ENCODE data around the gene MSN.
"Not testable (repeated sequence)": the region's sequence is repeated elsewhere in the genome, so short reads cannot be mapped to it uniquely, and the experiment has no call there.

MSN gene

DNA sequence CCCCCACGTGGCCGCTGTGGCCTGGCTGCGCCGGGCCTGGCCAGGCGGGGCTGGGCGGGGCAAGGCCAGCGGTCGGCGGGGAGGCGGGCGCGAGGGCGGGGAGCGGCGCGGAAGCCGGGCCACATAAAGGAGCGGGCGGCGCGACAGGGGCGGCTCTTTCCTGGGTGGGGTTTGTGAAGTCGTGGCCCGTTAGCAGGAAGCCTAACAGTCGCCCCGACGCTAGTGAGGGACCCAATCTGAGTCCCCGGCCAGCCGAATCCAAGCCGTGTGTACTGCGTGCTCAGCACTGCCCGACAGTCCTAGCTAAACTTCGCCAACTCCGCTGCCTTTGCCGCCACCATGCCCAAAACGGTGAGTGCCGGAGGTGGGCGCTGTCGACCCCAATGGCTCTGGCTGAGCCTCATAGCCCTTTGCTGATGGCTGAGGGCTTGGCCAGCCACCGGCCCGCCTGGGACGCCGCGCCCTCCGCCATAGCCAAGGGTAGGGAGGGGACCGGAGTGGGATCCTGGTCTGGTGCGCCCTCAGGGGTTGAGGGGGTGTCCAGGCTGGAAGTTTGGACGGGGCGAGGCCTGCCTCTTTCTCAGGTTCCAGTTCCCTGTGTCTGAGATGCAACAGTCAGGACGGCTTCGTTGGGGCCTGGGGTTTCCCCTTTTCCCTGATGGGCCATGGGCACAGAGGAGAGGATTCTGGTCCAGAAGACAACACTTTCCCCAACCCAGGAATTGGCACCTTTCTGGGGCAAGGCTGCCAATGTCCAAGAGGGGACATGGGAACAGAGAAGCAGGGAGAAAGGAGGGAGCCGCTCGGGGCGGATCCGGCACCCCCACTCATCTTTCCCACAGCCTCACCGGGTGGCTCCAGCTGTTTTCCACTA, at the start of gene MSN:
MSN (plus strand) TSS at position 152 of the 874 bp plus-strand sequence; CDS start at position 340, 188 bp downstream.
- peak; percentile 60 to 63 for DNase-seq (ENCODE audit: low read depth in 1 of 2, low spot score in 1 of 2)

DNA sequence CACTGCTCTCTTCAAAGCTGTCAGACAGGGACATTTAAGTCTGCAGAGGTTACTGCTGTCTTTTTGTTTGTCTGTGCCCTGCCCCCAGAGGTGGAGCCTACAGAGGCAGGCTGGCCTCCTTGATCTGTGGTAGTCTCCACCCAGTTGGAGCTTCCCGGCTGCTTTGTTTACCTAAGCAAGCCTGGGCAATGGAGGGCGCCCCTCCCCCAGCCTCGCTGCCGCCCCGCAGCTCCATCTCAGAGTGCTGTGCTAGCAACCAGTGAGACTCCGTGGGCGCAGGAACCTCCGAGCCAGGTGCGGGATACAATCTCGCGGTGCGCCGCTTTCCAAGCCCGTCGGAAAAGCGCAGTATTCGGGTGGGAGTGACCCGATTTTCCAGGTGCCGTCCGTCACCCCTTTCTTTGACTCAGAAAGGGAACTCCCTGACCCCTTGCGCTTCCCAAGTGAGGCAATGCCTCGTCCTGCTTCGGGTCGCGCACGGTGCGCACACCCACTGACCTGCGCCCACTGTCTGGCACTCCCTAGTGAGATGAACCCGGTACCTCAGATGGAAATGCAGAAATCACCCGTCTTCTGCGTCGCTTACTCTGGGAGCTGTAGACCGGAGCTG, 47.3 kb upstream of the MSN start:
- not testable (repeated sequence) for DNase-seq (ENCODE audit: low read depth in 1 of 2, low spot score in 1 of 2)

DNA sequence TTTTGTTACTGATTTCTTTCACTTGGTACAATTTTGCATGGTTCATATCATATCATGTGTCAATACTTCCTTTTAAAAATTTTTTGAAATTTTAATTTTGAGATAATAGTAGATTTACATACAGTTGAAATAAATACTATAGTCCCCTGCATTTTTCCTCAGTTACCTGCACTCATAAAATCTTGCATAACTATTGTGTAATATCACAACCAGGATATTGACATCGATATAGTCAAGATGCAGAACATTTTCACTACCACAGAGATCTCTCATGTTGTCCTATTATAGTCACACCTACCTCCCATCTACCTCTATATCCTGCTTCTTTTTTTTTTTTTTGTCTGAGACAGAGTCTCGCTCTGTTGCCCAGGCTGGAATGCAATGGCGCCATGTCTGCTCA, 36.7 kb upstream of the MSN start:
- no peak for DNase-seq (ENCODE audit: low read depth in 1 of 2, low spot score in 1 of 2)

GRCh38 chrX:65633826-65634225, 33.6 kb upstream of the MSN start:
- DNase-seq (ENCODE audit: low read depth in 1 of 2, low spot score in 1 of 2): no peak

DNA sequence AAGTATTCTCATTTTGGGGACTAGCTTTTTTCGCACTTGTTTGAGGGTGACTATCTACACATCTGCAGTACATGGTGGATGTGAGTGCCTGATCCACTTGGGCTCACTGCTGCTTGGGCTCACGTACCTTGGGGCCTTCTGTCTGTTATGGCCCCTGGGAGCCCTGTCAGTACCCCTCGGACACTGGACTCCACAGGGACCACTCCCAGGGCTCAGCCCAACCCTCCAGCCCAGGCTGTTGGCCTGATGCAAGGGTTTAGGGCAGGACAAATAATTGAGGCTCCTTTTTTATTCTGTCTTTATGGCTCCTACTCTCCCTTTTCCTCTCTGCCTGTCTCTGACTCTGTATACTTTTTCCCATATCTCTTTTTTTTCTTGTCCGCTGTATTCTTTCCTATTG, 32.7 kb upstream of the MSN start:
- no peak for DNase-seq (ENCODE audit: low read depth in 1 of 2, low spot score in 1 of 2)

GRCh38 chrX:65635378-65635777, 32.1 kb upstream of the MSN start:
- no peak for DNase-seq (ENCODE audit: low read depth in 1 of 2, low spot score in 1 of 2)

DNA sequence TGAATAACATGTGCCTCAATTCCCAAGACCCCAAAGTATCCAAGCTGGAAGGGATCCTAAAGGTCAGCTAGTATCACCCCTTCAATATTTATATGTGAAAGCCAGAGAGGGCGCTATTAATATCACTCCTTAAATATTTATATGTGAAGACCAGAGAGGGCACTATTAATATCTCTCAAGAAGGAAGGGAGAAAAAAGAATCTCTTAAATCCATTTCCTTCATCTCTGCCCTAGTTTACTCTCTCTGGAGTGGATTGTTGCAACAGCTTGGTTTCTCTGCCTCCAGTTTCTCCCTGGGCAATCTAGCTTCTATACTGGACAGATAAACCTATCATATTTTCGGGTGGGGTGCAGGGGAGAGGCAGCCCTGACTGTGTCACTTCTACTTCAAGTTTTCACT, 31.6 kb upstream of the MSN start:
- no peak for DNase-seq (ENCODE audit: low read depth in 1 of 2, low spot score in 1 of 2)

GRCh38 chrX:65636261-65636660, 31.2 kb upstream of the MSN start:
- not testable (repeated sequence) for DNase-seq (ENCODE audit: low read depth in 1 of 2, low spot score in 1 of 2)

DNA sequence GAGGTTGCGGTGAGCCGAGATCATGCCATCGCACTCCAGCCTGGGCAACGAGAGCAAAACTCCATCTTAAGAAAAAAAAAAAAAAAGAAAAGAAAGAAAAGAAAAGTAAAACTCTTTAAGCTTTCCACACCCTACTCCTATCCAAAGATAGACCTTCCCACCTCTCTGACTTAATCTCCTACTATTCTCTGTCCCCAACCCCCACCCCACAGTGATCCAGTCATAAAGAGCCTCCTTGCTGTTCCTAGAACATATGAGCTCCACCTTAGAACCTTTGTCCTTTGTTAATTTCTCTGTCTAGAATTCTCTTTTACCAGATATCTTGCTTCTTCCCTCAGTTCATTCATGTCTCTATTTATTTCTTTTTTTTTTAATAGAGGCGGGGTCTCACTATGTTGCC, 30.1 kb upstream of the MSN start:
- no peak for DNase-seq (ENCODE audit: low read depth in 1 of 2, low spot score in 1 of 2)

GRCh38 chrX:65642914-65643491, 24.5 kb upstream of the MSN start:
- DNase-seq (ENCODE audit: low read depth in 1 of 2, low spot score in 1 of 2): no peak

DNA sequence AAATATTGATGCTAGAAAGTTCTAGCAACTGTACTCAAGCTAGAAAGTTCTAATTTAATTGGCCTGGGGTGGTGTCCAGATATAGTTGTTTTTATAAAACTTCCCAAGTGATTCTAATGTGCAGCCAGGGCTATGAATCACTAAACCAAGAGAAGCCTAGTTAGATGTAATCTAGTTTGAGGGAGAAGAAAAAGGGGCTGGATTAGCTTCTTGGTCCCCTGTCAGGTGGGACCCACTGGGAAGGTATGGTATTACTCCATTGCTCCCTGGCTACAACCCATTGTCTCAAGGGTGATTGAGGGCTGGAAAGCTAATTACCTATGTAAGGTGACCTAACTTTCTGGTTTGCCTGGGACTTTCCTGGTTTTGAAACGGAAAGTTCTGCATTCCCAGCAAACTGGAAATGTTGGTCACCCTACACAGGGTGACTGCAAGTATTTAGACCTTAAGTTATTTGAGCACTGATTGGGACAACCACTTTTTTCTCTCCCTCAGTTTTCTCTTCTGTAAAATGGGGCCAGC, 23.9 kb upstream of the MSN start:
- DNase-seq (ENCODE audit: low read depth in 1 of 2, low spot score in 1 of 2): no peak

DNA sequence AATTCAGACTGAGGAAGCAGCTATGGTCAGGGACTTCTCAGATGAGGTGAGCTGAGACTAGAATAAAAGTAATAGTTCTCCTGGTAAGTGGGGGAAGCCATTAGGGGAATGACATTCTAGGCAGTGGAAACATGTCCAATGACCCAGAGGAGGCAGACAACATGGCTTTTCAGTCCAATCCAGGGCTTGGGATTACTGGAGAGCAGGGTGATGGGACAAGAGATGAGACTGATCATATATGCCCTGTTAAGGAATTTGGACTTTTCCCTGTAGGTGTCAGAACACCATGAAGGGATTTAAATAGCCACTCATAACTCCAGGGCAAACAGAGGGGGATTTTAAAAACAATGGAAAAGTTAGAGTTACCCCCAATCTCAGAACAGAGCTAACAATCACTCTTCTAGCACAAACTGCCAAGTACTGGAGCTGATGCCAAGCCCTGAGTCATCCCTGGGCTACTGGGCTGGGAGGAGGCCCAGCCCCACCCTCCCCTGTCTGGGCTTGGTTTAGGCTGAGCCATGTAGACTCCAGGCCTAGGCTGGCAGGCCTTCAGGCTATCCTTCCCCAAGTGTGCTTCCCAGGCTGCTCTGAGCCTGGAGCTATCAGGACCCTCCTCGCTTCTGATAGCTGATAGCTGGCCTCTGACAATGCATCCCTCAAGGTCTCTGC, 22.7 kb upstream of the MSN start:
- no peak for DNase-seq (ENCODE audit: low read depth in 1 of 2, low spot score in 1 of 2)

GRCh38 chrX:65647801-65648200, 19.7 kb upstream of the MSN start:
- DNase-seq (ENCODE audit: low read depth in 1 of 2, low spot score in 1 of 2): no peak

GRCh38 chrX:65652098-65652497, 15.4 kb upstream of the MSN start:
- DNase-seq (ENCODE audit: low read depth in 1 of 2, low spot score in 1 of 2): no peak

- DNase-seq (ENCODE audit: low read depth in 1 of 2, low spot score in 1 of 2): not testable (repeated sequence)
These were observed 10.4 kb upstream of the MSN start for GRCh38 chrX:65657009-65657441.

GRCh38 chrX:65657659-65658058, 9.8 kb upstream of the MSN start:
- no peak for DNase-seq (ENCODE audit: low read depth in 1 of 2, low spot score in 1 of 2)

DNA sequence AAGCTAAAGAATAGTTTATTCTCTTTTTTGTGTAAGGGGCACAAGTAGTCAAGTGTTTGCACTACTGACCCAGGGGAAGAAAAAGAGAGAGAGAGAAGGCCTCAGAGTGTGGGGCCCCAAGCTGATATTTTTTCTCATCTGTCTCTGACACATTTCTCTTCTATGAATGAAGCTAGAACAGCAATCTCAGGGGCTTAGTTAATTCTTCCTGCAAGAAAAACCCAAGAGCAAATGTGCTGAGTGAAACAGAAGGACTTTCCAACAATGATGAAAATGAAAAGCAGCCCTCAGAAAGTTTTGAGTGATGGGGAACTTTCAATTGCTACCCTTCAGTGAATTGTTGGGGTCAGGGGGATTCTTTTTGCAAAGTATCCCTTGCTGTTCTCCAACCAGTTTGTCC, 9.2 kb upstream of the MSN start:
- DNase-seq (ENCODE audit: low read depth in 1 of 2, low spot score in 1 of 2): no peak

DNA sequence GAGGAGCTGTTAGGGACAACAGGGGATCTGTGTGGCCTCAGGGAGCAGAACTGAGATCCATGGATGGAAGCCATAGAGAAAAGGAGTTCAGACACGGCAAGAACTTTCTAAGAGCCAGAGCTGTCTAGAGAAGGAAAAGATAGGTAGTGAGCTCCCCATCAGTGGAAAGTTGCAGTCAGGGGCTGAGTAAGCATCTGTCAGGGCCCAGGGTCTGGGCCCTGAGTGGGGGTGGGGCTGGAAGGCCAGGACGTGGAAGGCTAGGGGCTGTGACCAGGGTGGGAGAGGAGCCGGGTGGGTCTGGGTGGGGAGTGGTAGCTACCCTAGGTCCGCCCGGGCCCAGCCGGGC, 324 bp upstream of the MSN start:
- DNase-seq (ENCODE audit: low read depth in 1 of 2, low spot score in 1 of 2): no peak

- DNase-seq (ENCODE audit: low read depth in 1 of 2, low spot score in 1 of 2): peak; percentile 15 to 41
These were observed 1.2 kb downstream of the MSN start for GRCh38 chrX:65668377-65669310.

DNA sequence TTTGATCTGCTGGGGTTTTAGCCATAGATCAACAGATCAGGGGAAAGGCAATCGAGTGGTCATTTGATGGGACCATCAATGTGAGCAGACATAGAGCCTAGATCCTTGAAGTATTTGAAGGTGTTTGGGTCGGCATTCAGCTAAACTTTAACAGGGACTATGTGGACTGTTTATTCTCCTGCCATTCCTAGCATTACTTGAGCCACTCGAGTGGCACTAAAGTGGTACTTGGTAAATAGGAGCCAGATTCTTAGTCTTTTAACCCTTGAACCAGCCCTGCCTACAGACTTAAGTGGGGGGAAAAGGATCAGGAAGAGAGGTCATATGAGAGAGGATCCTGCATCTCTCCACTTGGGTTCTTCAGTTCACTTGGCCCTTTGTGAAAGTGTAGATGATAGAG, 3.8 kb downstream of the MSN start:
- no peak for DNase-seq (ENCODE audit: low read depth in 1 of 2, low spot score in 1 of 2)
